ENCODE data around the gene GABRG3. TPM values are rescaled to one million over a fixed set of nuclear protein-coding genes. Genes with fewer than 3 reads are reported as not detected.

The GABRG3 gene
- total RNA-seq, 1 experiment from 2014 or later, result 0.15 TPM

DNA sequence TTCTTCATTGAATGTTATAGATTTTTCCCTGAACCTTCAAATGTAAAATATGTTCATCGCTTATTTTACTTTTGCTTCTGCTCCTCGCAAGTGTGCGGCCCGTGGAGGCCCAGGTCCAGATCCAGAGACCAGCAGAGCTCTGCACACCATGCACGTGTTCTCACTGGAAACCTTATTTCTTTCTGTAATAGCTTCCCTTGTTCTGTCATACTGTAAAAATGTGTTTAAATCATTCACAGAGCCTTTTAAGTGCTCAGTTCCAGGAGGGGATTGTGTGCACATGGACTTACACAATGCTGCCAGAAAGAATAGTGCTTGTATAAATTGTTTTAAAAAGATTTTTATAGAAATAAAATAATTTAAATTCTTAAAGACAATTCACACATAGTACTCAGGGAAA lies 359.3 kb downstream of the GABRG3 start:
- Histone ChIP-seq H3K79me1 (ENCODE audit: insufficient read depth, low read depth, low read length, poor library complexity, severe bottlenecking) (no peaks in the 10 kb centered on the region), H2BK20ac (ENCODE audit: low read depth, low read length, poor library complexity, severe bottlenecking) (no peak overlapping the region), H3T11ph (ENCODE audit: low read length) (no peak overlapping the region), H3K23me2 (ENCODE audit: insufficient read length, low read depth, low read length, poor library complexity, severe bottlenecking) (no peaks in the 10 kb centered on the region), H2AK5ac (ENCODE audit: insufficient read length, low read length) (no peak overlapping the region), H3K23ac (ENCODE audit: insufficient read length, low read depth, low read length) (no peak overlapping the region), H3K27me3 (ENCODE audit: insufficient read depth, low read length) (no peaks in the 10 kb centered on the region), H2BK15ac (ENCODE audit: low read depth, low read length) (no peak overlapping the region), H3K14ac (ENCODE audit: insufficient read depth, low read length) (no peak overlapping the region), H3K79me2 (ENCODE audit: insufficient read depth, low read length) (no peaks in the 10 kb centered on the region), H3K4me2 (ENCODE audit: insufficient read depth, insufficient read length, low read length) (no peak overlapping the region), H3K18ac (ENCODE audit: insufficient read length, low read depth, low read length) (no peak overlapping the region), H2BK5ac (ENCODE audit: insufficient read length, low read length) (no peak overlapping the region), H4K5ac (ENCODE audit: insufficient read length, low read depth, low read length) (no peak overlapping the region), H3K4me1 (ENCODE audit: insufficient read depth, low read length) (no peaks in the 10 kb centered on the region), H4K8ac (replicated peaks; ENCODE audit: insufficient read length, low read depth, low read length) (no peak overlapping the region), H4K20me1 (ENCODE audit: control insufficient read depth, insufficient read depth, insufficient read length) (no peaks in the 10 kb centered on the region), H3K9ac (ENCODE audit: extremely low read depth, insufficient read length, low read length) (no peak overlapping the region), H3K56ac (ENCODE audit: insufficient read length, low read depth, low read length) (no peak overlapping the region), H2BK120ac (ENCODE audit: low read depth, low read length, poor library complexity, severe bottlenecking) (no peak overlapping the region), H2AFZ (ENCODE audit: low read length) (no peak overlapping the region), H3K27ac (ENCODE audit: insufficient read length, low read depth, low read length) (no peak overlapping the region), H3K9me3 (ENCODE audit: control insufficient read depth, low read depth, low read length) (no peaks in the 10 kb centered on the region), H4K91ac (ENCODE audit: insufficient read length, low read depth, low read length) (no peak overlapping the region), H3K4ac (ENCODE audit: low read depth, low read length) (no peak overlapping the region), H2BK12ac (ENCODE audit: insufficient read length, low read depth, low read length) (no peak overlapping the region)
- no peaks in the 10 kb centered on the region for H3K9me3 Mint-ChIP-seq
- no peak for DNase-seq
- no peak overlapping the region for H3K27ac Mint-ChIP-seq
- no peaks in the 10 kb centered on the region; a peak in 1 of 4 replicates for H3K4me1 Mint-ChIP-seq
- WGBS (ENCODE audit: extremely low coverage, insufficient read length, low lambda C conversion rate), result no CpG with 5 or more reads among the region's 5 CpGs
- H3K36me3 Mint-ChIP-seq (ENCODE audit: insufficient read depth in 1 of 3, low read depth in 3 of 3), result no peaks in the 10 kb centered on the region
- no peaks in the 10 kb centered on the region for H3K27me3 Mint-ChIP-seq (ENCODE audit: low read depth)
- TF ChIP-seq, protein P1, sequence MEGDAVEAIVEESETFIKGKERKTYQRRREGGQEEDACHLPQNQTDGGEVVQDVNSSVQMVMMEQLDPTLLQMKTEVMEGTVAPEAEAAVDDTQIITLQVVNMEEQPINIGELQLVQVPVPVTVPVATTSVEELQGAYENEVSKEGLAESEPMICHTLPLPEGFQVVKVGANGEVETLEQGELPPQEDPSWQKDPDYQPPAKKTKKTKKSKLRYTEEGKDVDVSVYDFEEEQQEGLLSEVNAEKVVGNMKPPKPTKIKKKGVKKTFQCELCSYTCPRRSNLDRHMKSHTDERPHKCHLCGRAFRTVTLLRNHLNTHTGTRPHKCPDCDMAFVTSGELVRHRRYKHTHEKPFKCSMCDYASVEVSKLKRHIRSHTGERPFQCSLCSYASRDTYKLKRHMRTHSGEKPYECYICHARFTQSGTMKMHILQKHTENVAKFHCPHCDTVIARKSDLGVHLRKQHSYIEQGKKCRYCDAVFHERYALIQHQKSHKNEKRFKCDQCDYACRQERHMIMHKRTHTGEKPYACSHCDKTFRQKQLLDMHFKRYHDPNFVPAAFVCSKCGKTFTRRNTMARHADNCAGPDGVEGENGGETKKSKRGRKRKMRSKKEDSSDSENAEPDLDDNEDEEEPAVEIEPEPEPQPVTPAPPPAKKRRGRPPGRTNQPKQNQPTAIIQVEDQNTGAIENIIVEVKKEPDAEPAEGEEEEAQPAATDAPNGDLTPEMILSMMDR (conservative IDR thresholded peaks at IDR 0.05), result no peak
- H3K4me3 Mint-ChIP-seq, result no peak overlapping the region
